Panc1 (cell line): Measurements from ENCODE around the gene ADPRHL1. TPM values are rescaled to one million over a fixed set of nuclear protein-coding genes. Genes with fewer than 3 reads are reported as not detected.

Experiments used
- ATAC-seq: fragments of 200-7000 bp; cut with Tn5 transposase; 2 replicates; pipeline ENCODE4 v1.9.1; 2020; ENCODE audit warnings: mild to moderate bottlenecking, moderate library complexity
- BruUV-seq: library from RNA; stranded (reverse); fragments of 400-500 nt; replicated peaks from 2 replicates; lab custom pipeline; 2021; lab: Mats Ljungman, UMichigan
- CTCF ChIA-PET: fragments of 300-600 bp; sonication (Branson Sonifier 250); formaldehyde crosslinking; loops from one replicate; lab custom pipeline; 2022; ENCODE audit warnings: antibody characterized with exemption; lab: Charles Lee
- POLR2A ChIA-PET: fragments of 300-600 bp; sonication (Branson Sonifier 250); formaldehyde crosslinking; loops from one replicate; lab custom pipeline; 2022; ENCODE audit warnings: antibody characterized with exemption; lab: Charles Lee
- DNase-seq: peaks from one replicate; pipeline ENCODE4 v3.0.0-alpha.2; 2010; ENCODE audit warnings: low read depth, low spot score
- H3K27ac ChIP-seq: 2 replicates; pipeline ENCODE4 v1.5.1; 2011; ENCODE audit warnings: mild to moderate bottlenecking, low read length, inconsistent platforms
- H3K27me3 ChIP-seq: fragments of 200-500 bp; sonication (Bioruptor generic); 2 replicates; pipeline ENCODE4 v1.6.0; 2014; ENCODE audit warnings: low read length, inconsistent platforms; ENCODE audit not compliant: control insufficient read depth, insufficient read depth
- H3K36me3 ChIP-seq: fragments of 200-500 bp; sonication (Bioruptor generic); 2 replicates; pipeline ENCODE4 v1.5.1; 2014; ENCODE audit warnings: inconsistent platforms, mild to moderate bottlenecking, low read length, moderate library complexity; ENCODE audit not compliant: control insufficient read depth, insufficient read depth
- H3K4me1 ChIP-seq: 2 replicates; pipeline ENCODE4 v1.5.1; 2011; ENCODE audit warnings: inconsistent platforms, mild to moderate bottlenecking, low read length, moderate library complexity; ENCODE audit not compliant: control insufficient read depth, insufficient read depth
- H3K4me3 ChIP-seq, 2 experiments: 2 replicates each; pipeline ENCODE4 v1.5.1; 2011 to 2012; ENCODE audit warnings: low read depth in 2 of 2, low read length in 2 of 2, mild to moderate bottlenecking in 2 of 2, inconsistent platforms in 1 of 2, moderate library complexity in 1 of 2
- H3K9me3 ChIP-seq: fragments of 200-500 bp; sonication (Bioruptor generic); 2 replicates; pipeline ENCODE4 v1.5.1; 2014; ENCODE audit warnings: low read depth, mild to moderate bottlenecking, inconsistent platforms, low read length, moderate library complexity; ENCODE audit not compliant: control insufficient read depth, insufficient read depth
- POLR2AphosphoS5 ChIP-seq: IDR thresholded peaks from 2 replicates; pipeline ENCODE4 v1.6.1; 2012; ENCODE audit warnings: mild to moderate bottlenecking, low read depth, low read length, moderate library complexity
- REST ChIP-seq, 2 experiments: IDR thresholded peaks; 2 replicates each; pipeline ENCODE4 v1.6.1; 2011 to 2012; ENCODE audit warnings: low read depth in 2 of 2, control low read depth in 1 of 2, low read length in 1 of 2, mild to moderate bottlenecking in 1 of 2, moderate library complexity in 1 of 2; ENCODE audit not compliant: insufficient read depth in 1 of 2
- SIN3A ChIP-seq: IDR thresholded peaks from 2 replicates; pipeline ENCODE4 v1.6.1; 2012; ENCODE audit warnings: low read depth, mild to moderate bottlenecking, low read length, moderate library complexity, borderline replicate concordance; ENCODE audit not compliant: insufficient read depth
- TCF7L2 ChIP-seq: IDR thresholded peaks from 2 replicates; pipeline ENCODE4 v1.6.1; 2011; ENCODE audit warnings: mild to moderate bottlenecking, low read depth, low read length, inconsistent platforms
- in situ Hi-C: cut with HindIII; loops from 2 replicates; pipeline ENCODE4 v1.10.0; 2016; ENCODE audit warnings: low sequenced_read_pairs, low pct_unique_long_range_greater_than_20kb
- intact Hi-C: fragments of 100-400 bp; cut with micrococcal nuclease; formaldehyde crosslinking; loops from one replicate; pipeline ENCODE4 v1.10.0; 2022; ENCODE audit not compliant: unreplicated experiment
- total RNA-seq: library from RNA; stranded (reverse); gene quantifications from one replicate; pipeline ENCODE4 v1.2.1, GENCODE V29; 2021; ENCODE audit not compliant: unreplicated experiment
- TF ChIP-seq, protein P1 (sequence below): fragments of 450-650 bp; IDR thresholded peaks from 2 replicates; pipeline ENCODE4 v1.5.1; 2017; ENCODE audit warnings: mild to moderate bottlenecking

Gene ADPRHL1
- total RNA-seq, 1 experiment from 2014 or later: 4.8 TPM

- H3K9me3 ChIP-seq: no peaks in the 10 kb centered on the region
- CTCF ChIA-PET: no interaction called here
- BruUV-seq: no TSS peak
- H3K36me3 ChIP-seq: no peaks in the 10 kb centered on the region
- no peaks in the 10 kb centered on the region for H3K4me1 ChIP-seq
- H3K27me3 ChIP-seq: no peaks in the 10 kb centered on the region
- no peak overlapping the region for H3K4me3 ChIP-seq
- H3K27ac ChIP-seq: no peak overlapping the region
- ATAC-seq (no peak), DNase-seq (no peak)
- POLR2A ChIA-PET: no interaction called here
- intact Hi-C loops (no loop called here), in situ Hi-C loops (no loop called here)
- TF ChIP-seq TCF7L2 (no peak), POLR2AphosphoS5 (no peak), REST (IDR thresholded peaks at IDR 0.05; ENCODE audit: insufficient read depth in 1 of 2, low read depth in 2 of 2, low read length in 1 of 2) (no peak), SIN3A (no peak)
- TF ChIP-seq, protein P1, sequence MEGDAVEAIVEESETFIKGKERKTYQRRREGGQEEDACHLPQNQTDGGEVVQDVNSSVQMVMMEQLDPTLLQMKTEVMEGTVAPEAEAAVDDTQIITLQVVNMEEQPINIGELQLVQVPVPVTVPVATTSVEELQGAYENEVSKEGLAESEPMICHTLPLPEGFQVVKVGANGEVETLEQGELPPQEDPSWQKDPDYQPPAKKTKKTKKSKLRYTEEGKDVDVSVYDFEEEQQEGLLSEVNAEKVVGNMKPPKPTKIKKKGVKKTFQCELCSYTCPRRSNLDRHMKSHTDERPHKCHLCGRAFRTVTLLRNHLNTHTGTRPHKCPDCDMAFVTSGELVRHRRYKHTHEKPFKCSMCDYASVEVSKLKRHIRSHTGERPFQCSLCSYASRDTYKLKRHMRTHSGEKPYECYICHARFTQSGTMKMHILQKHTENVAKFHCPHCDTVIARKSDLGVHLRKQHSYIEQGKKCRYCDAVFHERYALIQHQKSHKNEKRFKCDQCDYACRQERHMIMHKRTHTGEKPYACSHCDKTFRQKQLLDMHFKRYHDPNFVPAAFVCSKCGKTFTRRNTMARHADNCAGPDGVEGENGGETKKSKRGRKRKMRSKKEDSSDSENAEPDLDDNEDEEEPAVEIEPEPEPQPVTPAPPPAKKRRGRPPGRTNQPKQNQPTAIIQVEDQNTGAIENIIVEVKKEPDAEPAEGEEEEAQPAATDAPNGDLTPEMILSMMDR: no peak
Measured at GRCh38 chr13:113442354-113442984, 10.8 kb downstream of the ADPRHL1 start.

DNA sequence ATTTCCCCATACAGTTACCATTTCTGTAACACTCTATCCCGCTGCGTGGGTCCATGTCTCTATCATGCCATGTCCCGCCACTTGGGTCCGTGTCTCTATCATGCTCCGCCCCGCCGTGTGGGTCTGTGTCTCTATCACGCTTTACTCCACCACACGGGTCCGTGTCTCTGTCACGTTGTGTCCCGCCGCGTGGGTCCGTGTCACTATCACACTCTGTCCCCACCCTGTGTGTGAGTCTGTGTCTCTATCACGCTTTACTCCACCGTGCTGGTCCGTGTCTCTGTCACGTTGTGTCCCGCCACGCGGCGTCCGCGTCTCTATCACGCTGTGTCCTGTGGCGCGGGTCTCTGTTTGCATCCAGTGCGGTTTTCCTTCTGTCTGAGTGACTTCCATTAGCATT lies 11.6 kb downstream of the ADPRHL1 start:
- no peaks in the 10 kb centered on the region for H3K4me1 ChIP-seq
- no peak overlapping the region for H3K4me3 ChIP-seq
- no peaks in the 10 kb centered on the region for H3K36me3 ChIP-seq
- ATAC-seq (no peak), DNase-seq (no peak)
- in situ Hi-C loops: no loop called here
- H3K27ac ChIP-seq: no peak overlapping the region
- no TSS peak for BruUV-seq
- no peaks in the 10 kb centered on the region for H3K9me3 ChIP-seq
- POLR2A ChIA-PET: no interaction called here
- H3K27me3 ChIP-seq: no peaks in the 10 kb centered on the region
- CTCF ChIA-PET: no interaction called here
- no peak for TF ChIP-seq TCF7L2
- TF ChIP-seq, protein P1: no peak
- TF ChIP-seq SIN3A: no peak
- no peak for TF ChIP-seq REST (IDR thresholded peaks at IDR 0.05; ENCODE audit: insufficient read depth in 1 of 2, low read depth in 2 of 2, low read length in 1 of 2)
- no peak for TF ChIP-seq POLR2AphosphoS5
- intact Hi-C loops: no loop called here
